ENCODE measurements around the gene CCDC136.

The CCDC136 gene

DNA sequence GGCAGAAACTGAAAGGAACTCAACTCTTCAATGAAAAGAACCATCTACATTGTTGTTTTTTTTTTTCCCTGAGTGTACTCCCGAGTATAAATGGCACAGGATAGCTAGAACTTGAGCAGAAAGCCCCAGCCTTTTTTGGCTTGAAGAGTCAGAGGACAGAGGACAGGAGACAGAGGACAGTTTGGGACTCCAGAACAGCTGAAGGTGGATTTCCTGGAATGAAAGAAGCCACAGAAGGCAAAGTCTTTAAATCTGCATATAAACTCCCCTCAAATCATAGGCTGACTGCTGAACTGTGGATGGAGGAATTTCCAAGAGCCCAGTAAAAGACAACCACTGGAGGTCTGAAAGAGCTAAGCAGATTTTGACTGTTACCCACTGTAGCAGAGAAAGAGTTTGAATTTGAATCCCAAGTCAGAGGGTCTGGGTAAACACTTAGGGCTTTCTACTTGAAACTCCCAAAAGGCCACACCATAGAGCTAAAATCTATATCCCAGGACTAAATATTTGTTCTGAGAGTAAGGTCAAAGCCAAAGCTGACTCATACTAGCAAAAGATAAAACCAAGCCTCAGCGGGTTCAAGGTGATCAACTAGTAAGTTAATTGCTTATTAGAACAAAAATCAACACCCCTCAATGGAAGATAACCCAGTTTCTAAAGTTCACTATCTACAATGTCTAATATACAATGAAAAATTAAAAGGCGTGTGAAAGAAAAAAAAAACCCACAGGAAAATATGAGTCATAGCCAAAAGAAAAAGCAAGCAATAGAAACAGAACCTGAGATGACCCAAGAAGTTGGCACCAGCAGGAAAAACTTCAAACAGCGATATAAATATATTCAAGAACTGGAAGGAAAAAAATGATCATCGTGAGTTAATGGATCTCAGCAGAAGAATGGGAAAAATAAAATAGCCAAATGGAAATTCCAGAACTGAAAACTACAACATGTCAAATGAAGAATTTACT lies 14.3 kb upstream of the CCDC136 start:
- DNase-seq = no peak

DNA sequence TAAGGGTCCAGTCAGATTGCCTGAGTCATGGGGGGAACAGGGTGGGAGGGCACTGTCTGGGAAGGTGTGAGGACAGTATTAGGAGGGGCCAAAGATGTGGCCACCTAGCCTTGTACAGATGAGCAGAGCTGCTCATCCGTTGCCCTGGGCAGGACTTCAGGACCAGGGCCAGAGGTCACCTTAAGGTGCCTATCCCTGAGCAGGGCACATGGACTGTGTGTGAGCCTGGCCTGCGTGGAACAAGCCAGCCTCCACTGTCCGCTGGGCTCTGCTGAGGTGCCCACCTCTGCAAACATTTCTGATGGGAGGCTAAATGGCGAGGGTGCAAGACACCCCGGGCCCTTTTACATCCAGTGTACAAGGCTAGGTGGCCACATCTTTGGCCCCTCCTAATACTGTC lies 12.8 kb upstream of the CCDC136 start:
- no peak for DNase-seq

DNA sequence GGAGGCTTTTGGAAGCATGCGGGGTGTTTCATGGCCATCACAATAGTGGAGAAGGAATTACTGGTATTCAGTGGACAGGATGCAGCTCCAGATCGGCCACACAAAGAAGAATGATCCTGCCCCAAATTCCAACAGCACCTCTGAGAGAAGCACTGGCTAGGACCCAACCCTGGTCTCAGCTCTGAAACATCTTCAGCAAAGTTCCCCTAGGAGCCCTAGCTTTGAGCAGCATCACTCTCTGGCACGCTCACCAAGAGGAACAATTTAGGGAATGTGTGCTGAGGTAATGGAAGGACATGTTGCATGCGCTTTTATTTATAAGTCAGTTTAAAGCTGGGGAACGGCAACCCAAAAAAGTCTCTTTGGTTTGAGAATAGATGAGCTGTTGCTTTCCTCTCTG lies 10.6 kb upstream of the CCDC136 start:
- DNase-seq = no peak

DNA sequence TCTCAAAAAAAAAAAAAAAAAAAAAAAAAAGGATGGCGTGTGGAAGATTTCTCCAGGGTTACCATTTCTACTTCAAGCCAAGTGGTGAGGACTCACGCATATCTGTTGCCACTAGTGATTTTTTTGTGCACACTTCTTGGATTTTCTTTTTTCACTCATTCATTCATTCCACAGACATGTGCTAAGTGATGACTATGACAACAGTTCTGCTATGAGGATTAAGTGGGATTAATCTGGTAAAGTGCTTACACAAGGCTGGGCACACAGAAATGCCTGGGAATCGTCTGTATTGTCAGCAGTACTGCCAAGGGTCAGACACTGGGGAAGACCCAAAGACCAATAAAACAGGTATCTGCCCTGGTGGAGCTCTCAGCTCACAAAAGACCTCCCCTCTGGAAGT lies 9.9 kb upstream of the CCDC136 start:
- no peak for DNase-seq

DNA sequence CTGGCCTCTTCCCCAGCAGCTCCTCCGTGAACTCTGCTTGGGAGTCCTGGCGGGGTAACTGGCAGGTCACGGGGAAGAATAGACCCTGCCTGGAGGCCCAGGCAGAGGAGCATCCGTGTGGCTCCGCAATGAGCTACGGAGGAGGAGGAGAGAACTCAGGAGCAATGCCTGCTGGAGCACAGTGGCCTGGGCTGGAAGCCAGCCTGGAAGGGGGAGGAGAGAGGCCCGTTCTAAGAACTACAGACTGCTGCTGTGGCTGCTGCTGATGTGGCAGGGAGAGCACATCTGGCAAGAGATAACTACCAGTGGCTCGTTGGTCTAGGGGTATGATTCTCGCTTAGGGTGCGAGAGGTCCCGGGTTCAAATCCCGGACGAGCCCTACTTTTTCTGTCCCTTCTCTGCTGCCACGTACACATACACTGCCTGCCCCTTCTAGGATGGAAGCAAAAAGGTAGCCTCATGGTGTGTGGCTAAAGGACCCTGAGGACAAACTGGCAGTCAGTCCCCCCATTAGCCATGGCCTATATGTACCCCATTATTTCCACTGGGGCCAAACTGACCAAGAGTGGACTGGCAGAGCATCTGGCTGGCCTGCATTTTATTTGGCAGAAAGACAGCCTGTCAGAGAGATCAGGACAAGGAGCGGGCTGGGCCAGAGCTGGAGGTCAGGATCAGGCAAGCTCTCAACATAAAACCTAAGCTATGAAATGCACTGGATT lies 8.5 kb upstream of the CCDC136 start:
- no peak for DNase-seq

DNA sequence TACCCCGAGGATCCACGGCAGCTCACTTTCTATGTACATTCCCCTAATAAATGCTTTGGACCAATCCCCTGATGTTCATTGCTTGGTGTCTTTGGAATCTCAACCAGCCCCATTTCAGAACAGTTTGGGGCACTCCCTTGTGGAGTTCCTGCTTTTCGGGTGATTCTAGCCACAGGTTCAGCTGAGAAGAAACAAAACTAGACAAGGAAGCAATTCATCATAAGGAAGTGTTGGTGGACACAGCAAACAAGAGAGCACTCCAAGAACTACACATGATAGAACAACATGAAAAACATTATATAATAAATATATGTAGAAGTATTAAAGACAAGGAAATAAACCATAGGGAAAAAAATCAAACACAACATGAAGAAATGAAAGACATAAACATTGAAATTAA lies 6.0 kb upstream of the CCDC136 start:
- no peak for DNase-seq

DNA sequence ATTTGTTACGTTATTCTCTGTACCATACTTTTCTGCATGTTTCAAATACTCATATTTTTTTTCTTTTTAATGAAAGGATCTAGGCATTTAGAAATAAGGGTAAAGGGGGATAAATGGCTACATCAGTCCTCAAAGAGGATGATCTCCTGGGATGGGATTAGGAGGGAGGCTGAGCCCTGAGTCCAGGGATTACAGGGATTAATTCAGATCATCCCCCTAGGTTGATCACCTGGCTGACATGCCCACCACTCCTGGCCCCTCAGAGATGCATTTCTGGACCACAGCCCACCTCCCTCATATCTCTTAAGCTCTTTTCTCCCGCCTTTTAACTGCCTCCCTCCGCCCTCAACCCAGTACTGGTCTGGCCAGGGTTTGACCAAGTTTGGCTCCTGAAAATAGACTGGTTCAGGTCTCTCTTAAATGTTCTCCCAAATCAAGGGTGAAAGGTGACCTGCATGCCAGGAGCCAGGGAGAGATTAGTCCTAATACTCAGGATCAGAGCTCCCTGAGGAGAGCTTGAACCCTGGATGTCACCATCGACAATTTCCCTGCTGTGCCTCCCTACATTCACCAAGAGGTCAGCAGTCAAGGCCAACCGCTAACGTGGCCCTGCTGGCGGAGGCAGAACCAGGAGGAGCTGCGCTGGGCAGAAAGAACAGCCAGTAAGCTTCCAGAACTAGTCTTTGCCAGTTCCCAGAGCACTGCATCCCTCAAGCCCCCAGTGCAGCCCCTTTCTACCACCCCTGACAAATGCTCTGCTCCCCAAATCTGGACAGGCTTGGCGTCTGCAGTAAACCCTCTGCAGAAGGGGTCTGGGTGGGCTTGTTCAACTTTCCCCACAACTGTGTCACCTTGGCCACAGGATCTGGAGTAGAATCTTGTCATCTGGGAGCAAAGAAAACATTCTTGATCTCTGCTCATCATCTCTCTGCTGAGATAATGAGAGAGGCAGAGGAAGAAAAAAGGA lies 3.0 kb upstream of the CCDC136 start:
- no peak for DNase-seq

DNA sequence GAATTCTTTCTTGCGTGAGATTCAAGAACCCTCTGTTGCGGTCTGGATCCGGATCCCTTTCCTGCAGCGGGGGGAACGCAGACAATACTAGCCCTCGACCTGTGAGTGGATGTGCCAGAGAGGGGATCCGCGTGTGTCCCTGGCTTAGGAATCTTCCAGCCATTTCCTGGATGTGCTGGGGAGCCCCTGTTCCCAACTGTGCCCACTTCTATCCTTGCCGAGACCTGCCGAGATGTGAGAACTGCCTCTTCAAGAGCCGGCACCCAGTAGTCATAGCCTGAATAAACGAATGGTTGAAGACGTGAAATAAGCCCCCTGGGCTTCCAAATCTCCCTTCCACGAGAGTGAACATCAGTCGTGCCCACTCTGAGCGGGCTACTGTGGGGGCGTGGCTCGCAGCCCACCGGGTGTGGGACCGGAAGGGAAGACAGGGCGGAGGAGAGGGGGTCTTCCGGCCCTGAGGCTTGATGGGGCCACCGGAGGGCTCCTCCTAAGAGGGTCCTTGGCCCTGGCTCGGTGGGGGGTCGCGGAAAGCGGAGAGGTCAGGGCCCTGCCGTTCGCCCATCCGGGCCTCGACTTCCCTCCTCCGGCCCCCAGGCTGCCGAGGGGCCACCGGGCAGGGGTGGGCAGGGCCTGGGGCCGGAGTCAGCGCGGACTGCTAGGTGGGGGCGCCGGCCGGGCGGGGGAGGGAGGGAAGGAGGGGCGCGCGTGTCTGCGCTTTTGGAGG lies 1.3 kb upstream of the CCDC136 start:
- no peak for DNase-seq

DNA sequence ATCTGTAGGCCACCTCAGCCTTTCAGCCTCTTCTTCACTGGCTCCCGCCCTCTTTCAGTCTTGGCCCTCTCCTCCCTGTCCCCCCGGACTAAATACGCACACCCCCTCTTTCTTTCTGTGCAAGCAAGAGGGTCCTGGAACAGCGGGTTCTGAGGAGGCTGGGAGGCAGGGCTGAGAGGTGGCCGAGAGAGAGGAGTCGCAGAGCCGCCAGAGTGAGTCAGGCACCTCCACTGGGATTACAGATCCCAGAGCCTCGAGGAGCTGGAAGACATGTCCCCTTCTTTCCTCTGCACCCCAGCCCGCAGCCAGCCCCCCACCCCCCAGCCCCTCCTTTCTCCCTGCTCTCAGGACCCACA lies 182 bp downstream of the CCDC136 start:
- DNase-seq = no peak

DNA sequence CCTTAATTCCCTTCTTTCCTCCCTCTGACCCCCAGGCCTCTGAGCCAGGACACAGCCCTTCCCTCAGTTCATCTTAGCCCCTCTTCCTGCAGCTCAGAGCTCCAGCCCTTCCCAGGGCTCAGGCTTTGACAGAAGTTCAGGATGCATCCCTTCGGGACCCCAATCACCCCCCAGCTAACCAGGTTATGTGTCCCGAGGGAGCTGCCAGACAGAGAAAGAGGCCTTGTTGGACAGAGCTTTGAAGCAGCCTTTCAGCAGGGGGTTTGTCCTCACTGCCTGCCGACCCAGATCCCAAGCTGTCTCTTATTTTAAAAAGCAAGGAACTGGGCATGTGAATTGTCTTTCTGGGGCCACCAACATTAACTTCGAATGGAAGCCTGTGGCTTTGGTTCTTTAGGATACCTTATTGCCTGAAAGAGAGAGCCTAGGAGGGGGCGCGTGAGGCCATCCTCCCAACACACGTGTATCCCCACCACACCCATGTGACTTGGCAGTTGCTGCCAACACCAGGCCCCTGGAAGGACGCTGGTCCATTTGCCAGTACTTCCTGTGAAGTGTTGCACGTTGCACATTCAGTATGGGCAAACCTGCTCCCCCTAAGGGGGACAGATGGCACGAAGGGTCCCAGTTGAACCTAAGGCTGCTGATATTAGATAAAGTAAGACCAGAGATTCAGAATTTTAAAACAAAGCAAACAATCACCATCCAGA lies 858 bp downstream of the CCDC136 start:
- DNase-seq = no peak

DNA sequence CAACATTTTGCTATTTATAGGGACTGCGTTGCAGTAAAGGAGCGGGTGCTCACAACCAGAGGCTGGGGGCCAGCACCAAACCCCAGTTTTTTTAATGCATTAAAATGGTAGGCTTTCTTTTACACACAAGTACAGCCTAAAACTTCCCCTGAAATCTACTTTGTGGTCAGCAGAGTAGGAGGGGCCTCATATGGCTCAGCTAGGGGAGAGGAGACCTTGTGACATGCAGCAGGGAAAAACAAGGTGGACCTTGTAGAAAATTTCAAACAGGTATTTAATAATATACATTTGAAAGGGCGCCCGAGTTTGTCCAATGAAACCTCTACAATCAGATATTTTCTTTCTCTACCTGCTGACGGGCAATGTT lies 1.4 kb downstream of the CCDC136 start:
- DNase-seq = no peak

DNA sequence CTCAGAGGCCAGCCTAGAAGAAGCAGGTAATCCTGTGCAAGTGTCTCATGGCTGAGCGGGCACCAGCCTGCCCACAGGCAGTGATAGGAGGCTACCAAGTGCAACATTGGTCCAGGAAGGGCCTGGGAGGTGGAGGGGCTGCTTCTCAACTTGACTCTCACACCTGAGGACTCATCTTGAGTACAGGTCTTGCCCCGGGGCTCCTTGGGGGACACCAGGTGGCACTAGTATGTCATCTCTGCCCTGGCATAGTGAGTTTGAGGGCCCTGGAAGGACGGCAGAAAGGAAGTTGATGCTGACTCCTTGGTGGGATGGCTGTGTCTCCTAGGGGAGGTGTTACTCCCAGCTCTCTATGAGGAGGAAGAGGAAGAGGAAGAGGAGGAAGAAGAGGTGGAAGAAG lies 2.3 kb downstream of the CCDC136 start:
- no peak for DNase-seq

DNA sequence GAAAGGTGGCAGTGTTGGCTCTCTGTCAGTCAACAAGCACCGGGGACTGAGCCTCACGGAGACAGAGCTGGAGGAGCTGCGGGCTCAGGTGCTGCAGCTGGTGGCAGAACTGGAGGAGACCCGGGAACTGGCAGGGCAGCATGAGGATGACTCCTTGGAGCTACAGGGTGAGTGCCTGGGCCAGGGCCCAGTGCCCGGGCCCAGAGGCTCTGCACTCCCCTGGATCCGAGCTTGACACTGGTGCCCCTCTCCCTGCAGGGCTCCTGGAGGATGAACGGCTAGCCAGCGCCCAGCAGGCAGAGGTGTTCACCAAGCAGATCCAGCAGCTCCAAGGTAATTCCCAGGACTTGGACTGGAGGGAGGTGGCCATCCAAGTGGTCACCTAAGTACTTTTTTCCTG lies 2.7 kb downstream of the CCDC136 start:
- DNase-seq = no peak

DNA sequence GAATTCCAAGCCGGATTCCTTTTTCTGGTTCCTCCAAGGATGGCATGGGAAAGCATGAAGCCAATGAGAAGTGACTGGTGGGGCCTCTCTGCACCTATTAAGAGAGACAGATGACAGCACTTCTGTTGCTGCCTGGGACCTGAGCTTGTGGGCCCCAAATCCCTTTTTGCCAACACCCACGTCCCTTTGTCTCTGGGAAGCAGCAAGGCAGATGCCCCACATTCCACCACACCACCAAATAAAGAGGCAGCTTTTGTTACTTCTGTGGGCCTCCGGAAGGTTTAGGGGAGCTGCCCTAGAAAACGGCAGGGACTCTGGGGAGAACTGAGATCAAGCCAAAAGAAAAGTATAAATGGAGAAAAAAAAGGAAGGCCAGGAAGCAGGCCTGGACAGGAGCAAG lies 3.4 kb downstream of the CCDC136 start:
- no peak for DNase-seq

DNA sequence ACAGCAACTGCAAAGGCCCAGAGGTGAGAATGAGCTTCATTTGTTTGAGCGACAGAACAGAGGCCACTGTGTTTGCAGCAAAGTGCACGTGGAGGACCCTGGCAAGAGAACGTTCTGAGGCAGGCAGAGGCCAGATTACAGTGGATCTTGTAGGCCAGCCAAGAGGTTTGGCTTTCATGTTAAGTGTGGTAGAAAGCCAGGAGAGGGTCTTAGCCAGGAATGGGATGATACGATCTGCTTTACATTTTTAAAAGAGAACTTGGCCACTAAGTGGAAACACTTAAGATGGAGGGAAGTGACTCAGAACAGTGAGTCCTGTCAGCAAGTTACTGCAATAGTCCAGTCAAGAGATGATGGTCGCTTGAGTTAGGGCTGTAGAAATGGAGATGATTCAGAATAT lies 4.6 kb downstream of the CCDC136 start:
- DNase-seq = no peak

DNA sequence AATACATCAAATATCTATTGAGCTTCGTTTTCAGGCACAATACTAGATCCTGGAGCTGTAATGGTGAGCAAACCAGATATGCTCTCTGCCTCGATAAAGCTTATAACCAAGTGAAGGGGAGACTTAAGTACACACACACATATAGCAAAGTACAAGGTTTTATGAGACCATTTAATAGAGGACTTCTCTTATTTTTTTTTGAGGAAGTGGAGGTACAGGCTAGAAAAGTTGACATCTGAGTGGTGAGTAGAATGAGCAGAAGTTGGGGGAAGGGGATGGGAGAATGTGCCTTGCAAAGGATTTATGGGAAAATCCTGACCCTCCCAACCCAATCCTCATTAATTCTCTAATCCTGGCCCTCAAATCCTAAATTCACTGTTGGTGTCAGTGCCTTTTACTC lies 7.7 kb downstream of the CCDC136 start:
- DNase-seq = no peak

DNA sequence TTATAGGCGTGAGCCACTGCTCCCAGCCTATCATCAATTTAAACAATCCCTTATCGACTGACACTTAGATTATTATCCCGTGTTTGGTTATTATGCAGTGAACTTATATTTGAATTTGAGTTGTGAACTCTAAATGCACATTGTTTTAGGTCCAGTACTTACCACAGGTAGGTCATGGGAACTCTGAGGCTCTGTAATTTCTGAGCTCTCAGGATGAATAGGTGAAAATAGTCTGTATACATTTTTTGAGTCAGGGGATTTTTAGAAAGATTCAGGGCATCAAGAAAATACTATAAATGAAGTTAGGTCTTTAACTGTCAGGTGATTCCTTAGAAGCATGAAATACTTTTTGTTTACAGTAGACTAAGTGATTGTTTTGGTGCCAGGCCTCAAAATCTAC lies 8.8 kb downstream of the CCDC136 start:
- no peak for DNase-seq

DNA sequence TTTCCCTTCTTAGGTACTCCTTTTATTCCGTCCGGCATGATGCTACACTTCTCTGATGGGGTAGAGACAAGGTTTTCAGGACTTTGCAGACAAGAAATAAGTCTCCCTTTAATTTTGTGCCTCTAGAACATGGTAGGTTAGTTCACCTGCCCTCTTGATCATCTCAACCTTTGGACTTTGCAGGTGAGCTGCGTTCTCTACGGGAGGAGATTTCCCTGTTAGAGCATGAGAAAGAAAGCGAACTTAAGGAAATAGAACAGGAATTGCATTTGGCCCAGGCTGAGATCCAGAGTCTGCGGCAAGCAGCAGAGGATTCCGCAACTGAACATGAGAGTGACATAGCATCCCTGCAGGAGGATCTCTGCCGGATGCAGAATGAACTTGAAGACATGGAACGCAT lies 9.2 kb downstream of the CCDC136 start:
- DNase-seq = no peak

DNA sequence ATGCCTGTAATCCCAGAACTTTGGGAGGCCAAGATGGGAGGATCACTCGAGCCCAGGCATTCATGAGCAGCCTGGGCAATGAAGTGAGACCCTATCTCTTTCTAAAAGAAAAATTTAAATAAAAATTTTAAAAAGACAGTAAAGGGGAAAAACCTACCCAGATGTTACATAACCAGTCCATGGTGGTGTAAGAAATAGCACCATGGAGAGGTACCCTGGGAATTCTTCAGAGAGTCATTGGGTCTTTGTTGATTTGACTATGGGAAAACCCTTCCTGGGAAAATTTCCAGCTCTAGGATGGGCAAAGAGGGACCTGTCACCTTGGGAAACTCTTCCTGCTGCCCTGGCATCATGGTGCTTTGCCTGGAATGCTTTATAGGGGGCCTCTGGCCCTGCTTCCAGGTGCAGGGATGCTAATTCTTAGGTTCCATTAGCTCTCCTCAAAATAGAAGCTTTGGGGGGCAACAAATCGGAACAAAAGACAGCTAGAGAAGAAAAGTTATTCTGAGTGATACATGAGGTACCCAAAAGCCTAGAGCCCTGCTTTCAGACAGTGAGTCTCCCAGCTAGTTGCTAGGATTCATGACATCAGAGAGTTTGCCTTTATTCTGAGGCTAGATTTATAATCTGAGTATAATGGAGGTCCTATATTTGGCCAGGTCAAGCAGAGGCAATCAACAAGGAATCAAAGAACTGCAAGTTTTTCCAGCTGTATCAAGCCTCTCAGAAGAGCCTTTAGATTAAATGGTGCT lies 10.1 kb downstream of the CCDC136 start:
- DNase-seq = no peak

DNA sequence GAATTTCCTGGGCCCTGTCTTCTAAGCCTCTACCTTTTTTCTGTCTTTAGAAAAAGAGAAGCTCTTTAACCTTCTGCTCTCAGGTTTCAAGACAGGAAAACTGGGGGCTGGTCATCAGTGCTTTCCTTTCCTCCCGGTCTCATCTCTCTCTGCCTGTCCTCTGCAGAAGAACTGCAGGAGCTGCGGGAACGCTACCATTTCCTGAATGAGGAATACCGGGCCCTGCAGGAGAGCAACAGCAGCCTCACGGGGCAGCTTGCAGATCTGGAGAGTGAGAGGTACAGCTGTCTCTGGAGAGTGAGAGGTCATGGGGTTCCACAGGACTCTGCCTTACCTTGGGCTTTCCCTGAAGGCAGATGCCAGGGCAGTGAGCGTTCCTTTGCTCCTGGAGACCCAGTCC lies 12.7 kb downstream of the CCDC136 start:
- DNase-seq = no peak

DNA sequence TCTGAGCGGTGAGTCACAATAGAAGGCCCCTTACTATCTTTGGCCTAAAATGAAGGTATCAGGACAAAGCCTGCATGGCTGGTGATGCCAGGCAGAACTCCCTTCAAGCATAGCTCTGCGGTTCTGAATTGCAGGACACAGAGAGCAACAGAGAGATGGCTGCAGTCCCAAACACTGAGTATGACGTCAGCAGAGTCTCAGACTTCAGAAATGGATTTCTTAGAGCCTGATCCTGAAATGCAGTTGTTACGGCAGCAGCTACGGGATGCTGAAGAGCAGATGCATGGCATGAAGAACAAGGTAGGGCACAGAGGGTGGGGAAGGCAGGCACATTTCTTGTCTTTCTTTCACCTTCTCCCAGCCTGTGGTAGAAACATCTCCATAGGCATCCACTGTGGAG lies 13.5 kb downstream of the CCDC136 start:
- no peak for DNase-seq

All from stimulated activated CD4-positive, alpha-beta T cell treated with anti-CD3 and anti-CD28 coated beads, Interleukin-2, amount 100 ng/mL, for 48 hours (primary cell).